Left ventricle myocardium inferior (tissue), 1 donor: Measurements from ENCODE around the gene TMEM151B. TPM values are rescaled to one million over a fixed set of nuclear protein-coding genes. Genes with fewer than 3 reads are reported as not detected.
A peak's percentile ranks its signal among the peaks of the same experiment; 100 is the strongest.

Source experiments
- DNase-seq: peaks from one replicate; pipeline ENCODE4 v3.0.0-alpha.2; 2020
- H3K27ac ChIP-seq: fragments of 200-600 bp; replicated peaks from 2 replicates; pipeline ENCODE4 v1.8.0; 2021
- H3K27me3 ChIP-seq: fragments of 200-600 bp; 2 replicates; pipeline ENCODE4 v1.8.0; 2021; ENCODE audit warnings: low read depth
- H3K36me3 ChIP-seq: fragments of 200-600 bp; 2 replicates; pipeline ENCODE4 v1.8.0; 2021
- H3K4me1 ChIP-seq: fragments of 200-600 bp; 2 replicates; pipeline ENCODE4 v1.8.0; 2021
- H3K4me3 ChIP-seq: fragments of 200-600 bp; 2 replicates; pipeline ENCODE4 v1.8.0; 2021; ENCODE audit warnings: mild to moderate bottlenecking, moderate library complexity
- H3K9me3 ChIP-seq: fragments of 200-600 bp; replicated peaks from 2 replicates; pipeline ENCODE4 v1.8.0; 2021
- CTCF ChIP-seq: fragments of 200-600 bp; IDR thresholded peaks from 2 replicates; pipeline ENCODE4 v1.8.0; 2021; ENCODE audit warnings: antibody characterized with exemption, mild to moderate bottlenecking, borderline replicate concordance
- intact Hi-C: fragments of 100-400 bp; cut with micrococcal nuclease; formaldehyde crosslinking; loops from one replicate; pipeline ENCODE4 v1.11.0; 2022
- total RNA-seq: library from RNA; stranded (reverse); fragmentation: NEBNext Ultra II Directional; extraction: Animal tissue kit (Norgen Biotek cat#: 25700); gene quantifications from one replicate; pipeline ENCODE4 v1.2.1, GENCODE V29; 2021
- donor health status: DM: no; HTN: yes; CAD: no; lungs with severe emphysema.

The TMEM151B gene
- total RNA-seq, 1 donor from 2014 or later, result not detected

- intact Hi-C loops, result no loop called here
- no peak for DNase-seq
- no peaks in the 10 kb centered on the region for H3K36me3 ChIP-seq
- no peak overlapping the region for H3K4me3 ChIP-seq
- H3K9me3 ChIP-seq, result no peaks in the 10 kb centered on the region
- H3K27ac ChIP-seq, result no peak overlapping the region
- no peak for TF ChIP-seq CTCF
- peaks cover 39% of the 10 kb centered on the region for H3K4me1 ChIP-seq
- H3K27me3 ChIP-seq, result peaks cover 43% of the 10 kb centered on the region
Observed at GRCh38 chr6:44267252-44267651, 3.0 kb upstream of the TMEM151B start.

- H3K27me3 ChIP-seq, result peaks cover 52% of the 10 kb centered on the region
- no peaks in the 10 kb centered on the region for H3K36me3 ChIP-seq
- intact Hi-C loops, result no loop called here
- H3K9me3 ChIP-seq, result no peaks in the 10 kb centered on the region
- H3K4me1 ChIP-seq, result peaks cover 30% of the 10 kb centered on the region
- peak; percentile 93 for TF ChIP-seq CTCF
- no peak for DNase-seq
- no peak overlapping the region for H3K27ac ChIP-seq
- H3K4me3 ChIP-seq, result no peak overlapping the region
Observed at GRCh38 chr6:44268095-44268628, 2.1 kb upstream of the TMEM151B start.

- Histone ChIP-seq H3K36me3 (no peaks in the 10 kb centered on the region), H3K27me3 (peaks cover 64% of the 10 kb centered on the region), H3K4me3 (no peak overlapping the region), H3K4me1 (peaks cover 18% of the 10 kb centered on the region), H3K27ac (no peak overlapping the region), H3K9me3 (no peaks in the 10 kb centered on the region)
- TF ChIP-seq CTCF, result no peak
- intact Hi-C loops, result no loop called here
- no peak for DNase-seq
Observed at GRCh38 chr6:44269178-44269920, 901 bp upstream of the TMEM151B start.

DNA sequence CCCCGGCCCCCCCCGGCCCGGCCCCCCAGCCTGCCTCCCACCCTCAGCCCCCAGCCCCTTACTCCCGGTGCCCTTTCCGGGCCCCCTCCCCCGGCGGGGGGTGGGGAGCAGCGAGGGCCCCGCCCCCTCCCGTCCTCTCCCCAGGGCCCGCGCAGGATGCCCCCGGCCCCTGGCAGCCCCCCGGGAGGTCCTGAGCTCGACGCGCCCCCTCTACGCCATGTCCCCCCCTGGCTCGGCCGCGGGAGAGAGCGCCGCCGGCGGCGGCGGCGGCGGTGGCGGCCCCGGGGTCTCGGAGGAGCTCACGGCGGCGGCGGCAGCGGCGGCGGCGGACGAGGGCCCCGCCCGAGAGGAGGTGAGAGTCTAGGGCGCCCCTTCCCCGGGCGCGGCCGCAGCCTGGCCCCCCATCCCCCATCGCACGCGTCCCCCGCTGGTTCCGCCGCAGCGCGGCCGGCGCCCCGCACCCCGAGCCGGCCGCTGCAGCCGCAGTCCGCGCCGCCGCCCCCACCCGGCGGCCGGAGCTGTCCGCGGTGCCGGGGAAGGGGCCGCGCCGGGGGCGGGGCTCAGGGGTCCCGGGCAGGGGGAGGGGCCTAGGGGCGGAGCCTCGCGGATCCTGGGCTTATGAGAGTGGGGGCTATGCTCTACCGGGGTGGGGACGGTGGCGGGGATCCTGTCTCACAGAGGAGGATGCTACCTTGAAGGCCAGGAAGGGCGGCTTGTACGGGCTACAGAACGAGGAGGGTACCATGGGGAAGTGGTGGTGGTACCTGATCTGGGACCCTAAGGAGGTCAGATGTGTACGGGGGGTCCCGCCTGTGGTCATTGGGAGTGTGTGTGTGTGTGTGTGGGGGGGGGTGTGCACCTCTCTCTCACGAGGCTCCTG is 516 bp downstream of the TMEM151B start:
- Histone ChIP-seq H3K36me3 (no peaks in the 10 kb centered on the region), H3K27me3 (peaks cover 78% of the 10 kb centered on the region), H3K27ac (no peak overlapping the region), H3K9me3 (no peaks in the 10 kb centered on the region), H3K4me3 (peak overlapping the region; percentile 57), H3K4me1 (peaks cover 10% of the 10 kb centered on the region)
- DNase-seq, result no peak
- intact Hi-C loops, result no loop called here
- no peak for TF ChIP-seq CTCF

- H3K4me3 ChIP-seq, result no peak overlapping the region
- no peak for TF ChIP-seq CTCF
- H3K4me1 ChIP-seq, result peaks cover 16% of the 10 kb centered on the region
- no peaks in the 10 kb centered on the region for H3K9me3 ChIP-seq
- H3K36me3 ChIP-seq, result no peaks in the 10 kb centered on the region
- peaks cover 84% of the 10 kb centered on the region for H3K27me3 ChIP-seq
- intact Hi-C loops, result no loop called here
- no peak overlapping the region for H3K27ac ChIP-seq
- DNase-seq, result no peak
Observed at GRCh38 chr6:44271406-44271723, 1.1 kb downstream of the TMEM151B start.
